H1 (cell line): ENCODE results near the gene RTKN2. TPM values are rescaled to one million over a fixed set of nuclear protein-coding genes. Genes with fewer than 3 reads are reported as not detected.

ENCODE experiments used
- CTCF ChIA-PET: fragments of 300-600 bp; sonication (Branson Sonifier 250); formaldehyde crosslinking; loops from one replicate; lab custom pipeline; 2021; ENCODE audit not compliant: partially characterized antibody; lab: Charles Lee
- POLR2A ChIA-PET: fragments of 300-600 bp; sonication (Branson Sonifier 250); formaldehyde crosslinking; loops from one replicate; lab custom pipeline; 2021; ENCODE audit warnings: inconsistent platforms; ENCODE audit not compliant: partially characterized antibody; lab: Charles Lee
- DNase-seq, 2 experiments: peaks; one replicate each; pipeline versions ENCODE4 v3.0.0 to v3.0.0-alpha.2; 2010 to 2022; ENCODE audit warnings: low spot score in 2 of 2, low read depth in 1 of 2, mixed read lengths in 1 of 2
- FAIRE-seq: peaks from 2 replicates; lab custom pipeline; 2011; peaks lifted over from hg19 to GRCh38; lab: Jason Lieb, UNC
- H2AFZ ChIP-seq: 2 replicates; pipeline ENCODE4 v1.8.1; 2012; ENCODE audit warnings: low read length, inconsistent platforms
- H2AK5ac ChIP-seq: 2 replicates; pipeline ENCODE4 v1.6.1; 2013; ENCODE audit warnings: low read depth, low read length
- H2BK120ac ChIP-seq: replicated peaks from 2 replicates; pipeline ENCODE3; 2013; ENCODE audit warnings: low read depth, low read length, inconsistent platforms
- H2BK12ac ChIP-seq: 2 replicates; pipeline ENCODE4 v1.6.1; 2013; ENCODE audit warnings: low read depth, low read length
- H2BK15ac ChIP-seq: 2 replicates; pipeline ENCODE4 v1.6.1; 2013; ENCODE audit warnings: low read length
- H2BK20ac ChIP-seq: 2 replicates; pipeline ENCODE4 v1.6.1; 2013; ENCODE audit warnings: low read length
- H2BK5ac ChIP-seq: 2 replicates; pipeline ENCODE4 v1.6.1; 2013; ENCODE audit warnings: low read depth, low read length
- H3K14ac ChIP-seq: 2 replicates; pipeline ENCODE4 v1.6.1; 2013; ENCODE audit warnings: inconsistent platforms; ENCODE audit not compliant: insufficient read length
- H3K18ac ChIP-seq: 2 replicates; pipeline ENCODE4 v1.6.1; 2013; ENCODE audit warnings: low read length; ENCODE audit errors: extremely low read depth
- H3K23ac ChIP-seq: 2 replicates; pipeline ENCODE4 v1.6.1; 2013; ENCODE audit warnings: inconsistent platforms; ENCODE audit not compliant: insufficient read length
- H3K23me2 ChIP-seq: 2 replicates; pipeline ENCODE4 v1.6.1; 2013; ENCODE audit warnings: low read depth, low read length
- H3K27ac ChIP-seq: 2 replicates; pipeline ENCODE4 v1.6.1; 2011; ENCODE audit warnings: low read depth, low read length, inconsistent platforms
- H3K27me3 ChIP-seq, 4 experiments: replicated peaks in 1 of 4; 1 replicate in 1 of 4; 2 replicates in 3 of 4; pipeline versions ENCODE4 v1.6.1 to v1.8.1; 2011 to 2013; ENCODE audit warnings: low read length in 3 of 4, mild to moderate bottlenecking in 3 of 4, inconsistent platforms in 2 of 4, mixed read lengths in 2 of 4, moderate library complexity in 1 of 4; ENCODE audit not compliant: control insufficient read depth in 3 of 4, insufficient read depth in 3 of 4; ENCODE audit errors: extremely low read depth in 1 of 4
- H3K36me3 ChIP-seq, 4 experiments: 2 replicates each; pipeline versions ENCODE4 v1.6.1 to v1.8.1; 2011 to 2013; ENCODE audit warnings: mild to moderate bottlenecking in 4 of 4, low read length in 3 of 4, moderate library complexity in 2 of 4, control low read depth in 1 of 4, inconsistent platforms in 1 of 4; ENCODE audit not compliant: insufficient read depth in 4 of 4, control insufficient read depth in 2 of 4
- H3K4ac ChIP-seq: replicated peaks from 2 replicates; pipeline ENCODE3; 2013; ENCODE audit warnings: low read length, low read depth, mixed read lengths, inconsistent platforms; ENCODE audit not compliant: insufficient read length
- H3K4me1 ChIP-seq, 4 experiments: replicated peaks in 1 of 4; 1 replicate in 1 of 4; 2 replicates in 3 of 4; pipeline versions ENCODE4 v1.6.1 to v1.8.1; 2011 to 2013; ENCODE audit warnings: low read length in 3 of 4, inconsistent platforms in 2 of 4, mixed read lengths in 1 of 4; ENCODE audit not compliant: insufficient read depth in 4 of 4, control insufficient read depth in 3 of 4
- H3K4me2 ChIP-seq, 2 experiments: 2 replicates each; pipeline versions ENCODE4 v1.6.1 to v1.8.1; 2011 to 2013; ENCODE audit warnings: low read depth in 2 of 2, low read length in 2 of 2, control low read depth in 1 of 2, inconsistent platforms in 1 of 2, mild to moderate bottlenecking in 1 of 2; ENCODE audit not compliant: insufficient read depth in 1 of 2
- H3K4me3 ChIP-seq, 4 experiments: fragments of 200-600, 300-600 bp in 1 of 4; sonication (generic), shearing (Covaris generic), sonication (Bioruptor Twin) in 1 of 4; 2 replicates each; pipeline versions ENCODE4 v1.5.1 to v1.8.1; 2011 to 2016; ENCODE audit warnings: low read length in 4 of 4, low read depth in 3 of 4, control low read depth in 2 of 4, inconsistent platforms in 2 of 4, mild to moderate bottlenecking in 2 of 4, mixed read lengths in 1 of 4, moderate library complexity in 1 of 4; ENCODE audit not compliant: insufficient read depth in 2 of 4; ENCODE audit errors: extremely low read depth in 1 of 4
- H3K56ac ChIP-seq: replicated peaks from 2 replicates; pipeline ENCODE3; 2013; ENCODE audit warnings: low read depth, mild to moderate bottlenecking, mixed read lengths, low read length, inconsistent platforms; ENCODE audit not compliant: insufficient read length
- H3K79me1 ChIP-seq: 2 replicates; pipeline ENCODE4 v1.6.1; 2013; ENCODE audit warnings: low read depth, low read length, control low read depth
- H3K79me2 ChIP-seq, 2 experiments: 2 replicates each; pipeline versions ENCODE4 v1.6.1 to v1.8.1; 2012 to 2013; ENCODE audit warnings: low read length in 2 of 2, mild to moderate bottlenecking in 2 of 2, inconsistent platforms in 1 of 2; ENCODE audit not compliant: insufficient read depth in 2 of 2, control insufficient read depth in 1 of 2
- H3K9ac ChIP-seq, 4 experiments: replicated peaks in 1 of 4; 1 replicate in 1 of 4; 2 replicates in 3 of 4; pipeline versions ENCODE4 v1.6.1 to v1.8.1; 2011 to 2013; ENCODE audit warnings: low read depth in 3 of 4, low read length in 3 of 4, control low read depth in 2 of 4, mild to moderate bottlenecking in 2 of 4, moderate library complexity in 2 of 4, inconsistent platforms in 1 of 4; ENCODE audit errors: extremely low read depth in 1 of 4
- H3K9me3 ChIP-seq, 2 experiments: 2 replicates each; pipeline versions ENCODE4 v1.6.1 to v1.8.1; 2012 to 2013; ENCODE audit warnings: mild to moderate bottlenecking in 2 of 2, moderate library complexity in 2 of 2, control low read depth in 1 of 2, inconsistent platforms in 1 of 2, low read depth in 1 of 2, low read length in 1 of 2, mixed read lengths in 1 of 2; ENCODE audit not compliant: insufficient read depth in 2 of 2
- H4K20me1 ChIP-seq, 2 experiments: replicated peaks in 1 of 2; 2 replicates each; pipeline versions ENCODE3 to v1.8.1; 2011 to 2013; ENCODE audit warnings: inconsistent platforms in 2 of 2, low read length in 2 of 2, mild to moderate bottlenecking in 1 of 2; ENCODE audit not compliant: insufficient read depth in 2 of 2, control insufficient read depth in 1 of 2
- H4K5ac ChIP-seq: 2 replicates; pipeline ENCODE4 v1.6.1; 2013; ENCODE audit warnings: low read length, low read depth, mixed read lengths, inconsistent platforms; ENCODE audit not compliant: insufficient read length
- H4K8ac ChIP-seq: 2 replicates; pipeline ENCODE4 v1.8.0; 2013; ENCODE audit warnings: mild to moderate bottlenecking, moderate library complexity, low read length, inconsistent platforms; ENCODE audit not compliant: insufficient read depth; ENCODE audit errors: extremely low read depth
- H4K91ac ChIP-seq: replicated peaks from 2 replicates; pipeline ENCODE3; 2013; ENCODE audit warnings: low read length, mixed read lengths, inconsistent platforms; ENCODE audit not compliant: insufficient read length
- POLR2AphosphoS5 ChIP-seq: IDR thresholded peaks from 2 replicates; pipeline ENCODE4 v1.6.1; 2011; ENCODE audit warnings: low read depth, low read length
- WGBS, 2 experiments: shearing (Covaris generic) in 1 of 2; methylation state at CpG; one replicate each; pipeline versions ENCODE4 v1.1.6 to v1.1.7; 2013 to 2015; ENCODE audit warnings: low lambda C conversion rate in 2 of 2, mixed read lengths in 2 of 2, inconsistent platforms in 1 of 2, low coverage in 1 of 2, missing lambda C conversion rate in 1 of 2; ENCODE audit not compliant: insufficient replicate concordance in 2 of 2, insufficient coverage in 1 of 2, insufficient read length in 1 of 2; ENCODE audit errors: extremely low coverage in 1 of 2, missing lambda C conversion rate in 1 of 2; 5-methylcytosine and 5-hydroxymethylcytosine counted together
- polyA plus RNA-seq, 7 experiments: library from polyadenylated mRNA; depleted of rRNA in 3 of 7; stranded (reverse) in 5 of 7; unstranded in 2 of 7; fragments of >200 nt in 5 of 7; fragments of 200-250 nt in 2 of 7; gene quantifications; 1 replicate in 5 of 7; 2 replicates in 1 of 7; 4 replicates in 1 of 7; pipeline versions ENCODE4 v1.2.1 to v1.2.3, GENCODE V29; 2011 to 2013; ENCODE audit warnings: missing spikeins in 2 of 7, mixed read lengths in 2 of 7
- total RNA-seq: library from RNA; stranded (reverse); fragmentation: NEBNext Ultra II Directional; extraction: Animal tissue kit (Norgen Biotek cat#: 25700); gene quantifications from 2 replicates; pipeline ENCODE4 v1.2.1, GENCODE V29; 2021

RTKN2 gene
- total and polyA plus RNA-seq, 2 of the 8 experiments (the other 6 are each of a cell fraction or from before 2014, with no cell fraction given) = 5.1 to 24.6 TPM

GRCh38 chr10:62154231-62154630, 114.4 kb downstream of the RTKN2 start:
- Histone ChIP-seq H4K20me1 (no peaks in the 10 kb centered on the region), H3K79me1 (no peaks in the 10 kb centered on the region; the same call in 1 of the 2 replicates), H2BK20ac (no peak overlapping the region), H4K91ac (no peak overlapping the region), H3K36me3 (no peaks in the 10 kb centered on the region), H3K14ac (no peak overlapping the region), H3K4ac (no peak overlapping the region), H2AK5ac (no peak overlapping the region), H3K56ac (no peak overlapping the region), H4K5ac (no peak overlapping the region), H3K4me3 (no peak overlapping the region), H3K9me3 (no peaks in the 10 kb centered on the region), H3K18ac (no peak overlapping the region), H3K4me2 (no peak overlapping the region), H2BK120ac (no peak overlapping the region), H3K23ac (no peak overlapping the region), H2AFZ (no peak overlapping the region), H3K9ac (no peak overlapping the region), H2BK5ac (no peak overlapping the region), H3K23me2 (no peaks in the 10 kb centered on the region), H2BK12ac (no peak overlapping the region), H4K8ac (no peak overlapping the region), H3K27me3 (no peaks in the 10 kb centered on the region), H3K4me1 (no peaks in the 10 kb centered on the region), H3K27ac (no peak overlapping the region), H2BK15ac (no peak overlapping the region), H3K79me2 (no peaks in the 10 kb centered on the region)
- no peak for FAIRE-seq
- POLR2A ChIA-PET = no interaction called here
- CTCF ChIA-PET = interaction anchor here (0.6 kb wide), 1 partner anchor 84 kb away, joined by 3 read pairs; no protein-coding TSS in a partner anchor
- TF ChIP-seq POLR2AphosphoS5 = no peak
- 88% methylated on average over 2 of the region's 2 CpGs; no CpG with 5 or more reads in 1 of the 2 experiments for WGBS, 2 experiments
- DNase-seq = no peak
